Mucosa of stomach (tissue), 1 donor: ENCODE data around the gene OPCML.

ENCODE experiments used
- H3K27me3 ChIP-seq: one replicate; pipeline ENCODE4 v1.7.0; 2013; ENCODE audit warnings: mild to moderate bottlenecking, low read length; ENCODE audit not compliant: control insufficient read depth, insufficient read depth
- H3K36me3 ChIP-seq: one replicate; pipeline ENCODE4 v1.7.0; 2013; ENCODE audit warnings: low read length; ENCODE audit not compliant: control insufficient read depth, insufficient read depth
- H3K4me1 ChIP-seq: one replicate; pipeline ENCODE4 v1.7.0; 2013; ENCODE audit warnings: mild to moderate bottlenecking, low read length; ENCODE audit not compliant: control insufficient read depth, insufficient read depth
- H3K4me3 ChIP-seq: one replicate; pipeline ENCODE4 v1.7.0; 2013; ENCODE audit warnings: low read length
- H3K9ac ChIP-seq: one replicate; pipeline ENCODE4 v1.7.0; 2013; ENCODE audit warnings: mild to moderate bottlenecking, low read length, moderate library complexity
- H3K9me3 ChIP-seq: one replicate; pipeline ENCODE4 v1.7.0; 2013; ENCODE audit warnings: mild to moderate bottlenecking, low read length, moderate library complexity; ENCODE audit not compliant: control insufficient read depth
- donor health status: Pancreatic carcinoma.

The OPCML gene

GRCh38 chr11:133029107-133029506 lies 503.2 kb downstream of the OPCML start:
- no peak overlapping the region for H3K4me3 ChIP-seq
- no peaks in the 10 kb centered on the region for H3K4me1 ChIP-seq
- no peak overlapping the region for H3K9ac ChIP-seq
- peaks cover 3% of the 10 kb centered on the region for H3K27me3 ChIP-seq
- no peaks in the 10 kb centered on the region for H3K36me3 ChIP-seq
- no peaks in the 10 kb centered on the region for H3K9me3 ChIP-seq

GRCh38 chr11:133026952-133027351 lies 505.3 kb downstream of the OPCML start:
- no peaks in the 10 kb centered on the region for H3K36me3 ChIP-seq
- H3K9me3 ChIP-seq = no peaks in the 10 kb centered on the region
- H3K4me3 ChIP-seq = no peak overlapping the region
- no peak overlapping the region for H3K9ac ChIP-seq
- H3K4me1 ChIP-seq = no peaks in the 10 kb centered on the region
- no peaks in the 10 kb centered on the region for H3K27me3 ChIP-seq

GRCh38 chr11:133024301-133024700 lies 508.0 kb downstream of the OPCML start:
- no peak overlapping the region for H3K9ac ChIP-seq
- no peaks in the 10 kb centered on the region for H3K4me1 ChIP-seq
- H3K27me3 ChIP-seq = peaks cover 10% of the 10 kb centered on the region
- H3K9me3 ChIP-seq = no peaks in the 10 kb centered on the region
- H3K36me3 ChIP-seq = no peaks in the 10 kb centered on the region
- H3K4me3 ChIP-seq = no peak overlapping the region

- H3K9me3 ChIP-seq = no peaks in the 10 kb centered on the region
- no peaks in the 10 kb centered on the region for H3K36me3 ChIP-seq
- H3K4me3 ChIP-seq = no peak overlapping the region
- H3K9ac ChIP-seq = no peak overlapping the region
- H3K4me1 ChIP-seq = no peaks in the 10 kb centered on the region
- peaks cover 16% of the 10 kb centered on the region for H3K27me3 ChIP-seq
Observed at GRCh38 chr11:133023232-133023631, 509.1 kb downstream of the OPCML start.

- Histone ChIP-seq H3K4me3 (no peak overlapping the region), H3K9ac (no peak overlapping the region), H3K9me3 (no peaks in the 10 kb centered on the region), H3K4me1 (no peaks in the 10 kb centered on the region), H3K36me3 (no peaks in the 10 kb centered on the region), H3K27me3 (peaks cover 23% of the 10 kb centered on the region)
Observed at GRCh38 chr11:133021553-133021952, 510.7 kb downstream of the OPCML start.

- H3K9ac ChIP-seq = no peak overlapping the region
- H3K27me3 ChIP-seq = peaks cover 31% of the 10 kb centered on the region
- H3K4me3 ChIP-seq = no peak overlapping the region
- H3K36me3 ChIP-seq = no peaks in the 10 kb centered on the region
- no peaks in the 10 kb centered on the region for H3K9me3 ChIP-seq
- H3K4me1 ChIP-seq = no peaks in the 10 kb centered on the region
Observed at GRCh38 chr11:133020372-133020714, 512.0 kb downstream of the OPCML start.

- H3K36me3 ChIP-seq = no peaks in the 10 kb centered on the region
- no peaks in the 10 kb centered on the region for H3K4me1 ChIP-seq
- H3K9me3 ChIP-seq = no peaks in the 10 kb centered on the region
- H3K9ac ChIP-seq = no peak overlapping the region
- no peak overlapping the region for H3K4me3 ChIP-seq
- peaks cover 32% of the 10 kb centered on the region for H3K27me3 ChIP-seq
Observed at GRCh38 chr11:133019545-133020371, 512.5 kb downstream of the OPCML start.

GRCh38 chr11:133015457-133015856 lies 516.8 kb downstream of the OPCML start:
- Histone ChIP-seq H3K36me3 (no peaks in the 10 kb centered on the region), H3K4me3 (no peak overlapping the region), H3K27me3 (peaks cover 56% of the 10 kb centered on the region), H3K9me3 (no peaks in the 10 kb centered on the region), H3K9ac (no peak overlapping the region), H3K4me1 (no peaks in the 10 kb centered on the region)

- no peak overlapping the region for H3K4me3 ChIP-seq
- H3K9ac ChIP-seq = no peak overlapping the region
- peaks cover 56% of the 10 kb centered on the region for H3K27me3 ChIP-seq
- no peaks in the 10 kb centered on the region for H3K4me1 ChIP-seq
- H3K36me3 ChIP-seq = no peaks in the 10 kb centered on the region
- H3K9me3 ChIP-seq = no peaks in the 10 kb centered on the region
Observed at GRCh38 chr11:133014337-133014736, 518.0 kb downstream of the OPCML start.

- Histone ChIP-seq H3K4me1 (no peaks in the 10 kb centered on the region), H3K36me3 (no peaks in the 10 kb centered on the region), H3K27me3 (peaks cover 52% of the 10 kb centered on the region)
Observed at GRCh38 chr11:133012803-133013202, 519.5 kb downstream of the OPCML start.

GRCh38 chr11:133011604-133012003 lies 520.7 kb downstream of the OPCML start:
- Histone ChIP-seq H3K4me1 (no peaks in the 10 kb centered on the region), H3K9me3 (no peaks in the 10 kb centered on the region), H3K27me3 (peaks cover 50% of the 10 kb centered on the region), H3K9ac (no peak overlapping the region), H3K4me3 (no peak overlapping the region), H3K36me3 (no peaks in the 10 kb centered on the region)

More at GRCh38 chr11:133012803-133013202, 519.5 kb downstream of the OPCML start:
- Histone ChIP-seq H3K4me3 (no peak overlapping the region), H3K9ac (no peak overlapping the region), H3K9me3 (no peaks in the 10 kb centered on the region)

- no peaks in the 10 kb centered on the region for H3K9me3 ChIP-seq
- H3K9ac ChIP-seq = no peak overlapping the region
- no peak overlapping the region for H3K4me3 ChIP-seq
- no peaks in the 10 kb centered on the region for H3K4me1 ChIP-seq
- no peaks in the 10 kb centered on the region for H3K36me3 ChIP-seq
- peaks cover 52% of the 10 kb centered on the region for H3K27me3 ChIP-seq
Observed at GRCh38 chr11:133007027-133007584, 525.2 kb downstream of the OPCML start.
